ENCODE measurements around the gene SNTA1.

GRCh38 chr20:33443006-33443511, 504 bp downstream of the SNTA1 start:
- TF ChIP-seq CTCF (IDR thresholded peaks at IDR 0.05; ENCODE audit: low read depth, low read length): no peak
- no peak for TF ChIP-seq EZH2phosphoT487 (IDR thresholded peaks at IDR 0.05; ENCODE audit: low read depth)
